IPS-18c (cell line): ENCODE results near the gene DHRS4.
"Not testable (repeated sequence)": the region's sequence is repeated elsewhere in the genome, so short reads cannot be mapped to it uniquely, and the experiment has no call there.

Experiments used
- H3K4me3 ChIP-seq: 2 replicates; pipeline ENCODE4 v1.7.0; 2013; ENCODE audit warnings: low read depth, mild to moderate bottlenecking, low read length, moderate library complexity; ENCODE audit not compliant: insufficient read depth
- H3K9me3 ChIP-seq: one replicate; pipeline ENCODE4 v1.6.1; 2013; ENCODE audit warnings: mild to moderate bottlenecking, low read length, moderate library complexity; ENCODE audit not compliant: control insufficient read depth, insufficient read depth

DHRS4 gene

DNA sequence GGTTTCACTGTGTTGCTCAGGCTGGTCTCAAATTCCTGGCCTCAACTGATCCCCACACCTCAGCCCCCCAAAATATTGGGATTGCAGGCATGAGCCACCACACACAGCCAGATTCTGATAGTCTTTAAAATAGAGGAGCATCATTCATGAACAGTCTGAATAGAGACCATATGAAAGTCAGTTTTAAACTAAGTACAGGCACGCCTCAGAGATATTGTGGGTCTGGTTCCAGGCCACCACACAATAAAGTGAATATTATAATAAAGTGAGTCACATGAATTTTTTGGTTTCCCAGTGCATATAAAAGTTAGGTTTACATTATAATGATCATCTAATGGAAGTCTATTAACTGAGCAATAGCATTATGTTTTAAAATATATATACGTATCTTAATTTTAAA is 8.1 kb downstream of the DHRS4 start:
- not testable (repeated sequence) for H3K9me3 ChIP-seq, H3K4me3 ChIP-seq

DNA sequence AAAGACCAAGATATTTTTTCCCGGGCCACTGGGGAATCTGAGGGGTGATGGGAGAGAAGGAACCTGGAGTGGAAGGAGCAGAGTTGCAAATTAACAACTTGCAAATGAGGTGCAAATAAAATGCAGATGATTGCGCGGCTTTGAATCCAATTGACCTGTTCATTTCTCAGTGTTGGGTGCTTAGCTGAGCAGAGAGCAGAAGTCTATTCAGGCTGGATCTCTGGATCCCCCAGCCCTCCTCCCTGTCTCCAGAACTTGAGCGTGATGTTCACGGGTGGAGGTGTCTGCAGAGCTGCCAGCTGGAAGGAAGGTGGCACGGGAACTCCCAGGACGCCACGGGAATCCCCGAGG is 15.5 kb downstream of the DHRS4 start:
- not testable (repeated sequence) for H3K9me3 ChIP-seq, H3K4me3 ChIP-seq

DNA sequence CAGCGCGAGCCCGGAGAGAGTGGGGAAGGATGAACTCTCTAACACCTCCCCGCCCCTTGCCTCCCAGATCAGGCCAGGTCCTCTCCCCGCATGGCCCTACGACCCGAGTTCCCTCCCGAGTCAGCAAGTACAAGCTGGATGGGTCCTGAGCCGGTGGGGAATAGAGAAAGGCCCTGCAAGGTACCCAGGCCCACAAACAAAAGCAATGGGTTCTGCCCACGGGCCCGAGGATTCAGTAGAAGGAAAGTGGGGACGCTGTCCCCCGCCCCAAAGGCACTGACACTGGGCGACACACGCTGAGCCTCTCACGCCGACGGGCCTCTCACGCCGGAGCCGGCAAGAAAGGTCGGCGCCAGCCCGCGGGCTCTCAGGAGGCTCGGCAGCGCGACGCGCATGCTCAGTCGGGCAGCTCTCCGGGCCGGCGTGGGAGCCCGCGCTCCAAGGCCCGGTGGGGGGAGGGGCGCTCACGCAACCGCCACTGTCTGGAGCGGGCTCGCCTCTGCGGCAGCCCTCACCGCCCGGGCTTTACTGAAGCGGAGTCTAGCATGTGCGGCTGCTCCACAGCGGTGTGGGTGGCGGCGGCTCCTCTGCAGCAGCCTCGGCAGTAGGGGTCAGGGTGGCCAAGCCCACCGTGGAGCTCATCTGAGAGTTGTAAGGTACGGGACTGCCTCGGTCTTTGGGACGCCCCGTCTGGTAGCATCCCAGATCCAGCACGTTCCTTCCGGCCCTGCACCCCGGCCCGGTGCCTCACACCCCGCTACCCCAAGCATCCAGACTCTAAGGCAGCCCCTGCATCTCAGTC is 16.1 kb downstream of the DHRS4 start:
- not testable (repeated sequence) for H3K9me3 ChIP-seq, H3K4me3 ChIP-seq

DNA sequence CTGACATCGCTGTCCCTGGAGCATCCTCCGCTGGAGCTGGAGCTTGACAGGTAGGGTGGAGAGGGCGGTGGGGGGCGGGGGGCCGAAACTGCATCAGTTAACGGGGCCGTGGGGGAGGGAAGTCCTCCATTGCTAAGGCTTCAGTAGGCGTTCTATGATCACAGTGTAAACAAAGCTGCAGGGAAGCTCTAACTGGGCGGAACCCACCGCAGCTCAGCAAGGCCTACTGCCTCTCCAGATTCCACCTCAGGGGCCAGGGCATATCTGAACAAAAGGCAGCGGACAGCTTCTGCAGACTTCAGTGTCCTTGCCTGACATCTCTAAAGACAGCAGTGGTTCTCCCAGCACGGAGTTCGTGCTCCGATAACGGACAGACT is 16.7 kb downstream of the DHRS4 start:
- not testable (repeated sequence) for H3K4me3 ChIP-seq, H3K9me3 ChIP-seq

DNA sequence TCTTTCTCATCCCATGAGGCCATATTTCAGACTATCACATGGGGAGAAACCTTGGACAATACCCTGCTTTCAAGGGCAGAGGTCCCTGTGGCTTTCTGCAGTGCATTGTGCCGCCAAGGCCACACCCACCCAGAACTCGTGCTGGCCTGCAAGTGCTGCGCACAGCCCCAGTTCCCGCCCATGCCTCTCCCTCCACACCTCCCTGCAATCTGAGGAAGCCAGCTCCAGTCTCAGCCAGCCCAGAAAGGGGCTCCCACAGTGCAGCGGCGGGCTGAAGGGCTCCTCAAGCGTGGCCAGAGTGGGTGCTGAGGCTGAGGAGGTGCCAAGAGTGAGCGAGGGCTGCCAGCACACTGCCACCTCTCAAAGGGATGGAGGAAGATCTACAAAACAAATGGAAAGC is 19.6 kb downstream of the DHRS4 start:
- H3K9me3 ChIP-seq, H3K4me3 ChIP-seq: not testable (repeated sequence)

DNA sequence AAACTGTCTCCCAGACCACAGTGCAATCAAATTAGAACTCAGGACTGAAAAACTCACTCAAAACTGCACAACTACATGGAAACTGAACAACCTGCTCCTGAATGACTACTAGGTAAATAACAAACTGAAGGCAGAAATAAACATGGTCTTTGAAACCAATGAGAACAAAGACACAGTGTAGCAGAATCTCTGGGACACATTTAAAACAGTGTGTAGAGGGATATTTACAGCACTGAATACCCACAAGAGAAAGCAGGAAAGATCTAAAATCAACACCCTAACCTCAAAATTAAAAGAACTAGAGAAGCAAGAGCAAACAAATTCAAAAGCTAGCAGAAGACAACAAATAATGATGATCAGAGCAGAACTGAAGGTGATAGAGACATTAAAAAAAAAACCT is 20.5 kb downstream of the DHRS4 start:
- not testable (repeated sequence) for H3K9me3 ChIP-seq, H3K4me3 ChIP-seq

DNA sequence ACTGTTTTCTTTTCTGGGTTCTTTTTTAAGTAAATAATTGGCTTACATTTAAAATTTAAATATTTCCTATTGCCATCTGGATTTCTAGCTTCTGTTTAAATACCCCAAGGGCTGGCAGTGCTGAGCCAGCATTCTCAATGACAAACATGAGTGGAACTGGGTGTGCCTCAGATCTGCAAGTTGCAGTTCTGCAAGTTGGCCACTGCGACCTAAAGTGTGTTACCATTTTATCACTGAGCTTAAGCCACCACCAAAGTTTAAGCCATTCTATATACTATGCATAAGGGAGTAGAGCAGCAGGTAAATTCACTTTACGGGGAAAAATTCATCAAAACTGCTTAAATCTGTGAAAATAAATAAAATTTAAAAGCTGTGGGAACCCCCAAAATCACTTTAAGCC is 23.6 kb downstream of the DHRS4 start:
- H3K9me3 ChIP-seq, H3K4me3 ChIP-seq: not testable (repeated sequence)

DNA sequence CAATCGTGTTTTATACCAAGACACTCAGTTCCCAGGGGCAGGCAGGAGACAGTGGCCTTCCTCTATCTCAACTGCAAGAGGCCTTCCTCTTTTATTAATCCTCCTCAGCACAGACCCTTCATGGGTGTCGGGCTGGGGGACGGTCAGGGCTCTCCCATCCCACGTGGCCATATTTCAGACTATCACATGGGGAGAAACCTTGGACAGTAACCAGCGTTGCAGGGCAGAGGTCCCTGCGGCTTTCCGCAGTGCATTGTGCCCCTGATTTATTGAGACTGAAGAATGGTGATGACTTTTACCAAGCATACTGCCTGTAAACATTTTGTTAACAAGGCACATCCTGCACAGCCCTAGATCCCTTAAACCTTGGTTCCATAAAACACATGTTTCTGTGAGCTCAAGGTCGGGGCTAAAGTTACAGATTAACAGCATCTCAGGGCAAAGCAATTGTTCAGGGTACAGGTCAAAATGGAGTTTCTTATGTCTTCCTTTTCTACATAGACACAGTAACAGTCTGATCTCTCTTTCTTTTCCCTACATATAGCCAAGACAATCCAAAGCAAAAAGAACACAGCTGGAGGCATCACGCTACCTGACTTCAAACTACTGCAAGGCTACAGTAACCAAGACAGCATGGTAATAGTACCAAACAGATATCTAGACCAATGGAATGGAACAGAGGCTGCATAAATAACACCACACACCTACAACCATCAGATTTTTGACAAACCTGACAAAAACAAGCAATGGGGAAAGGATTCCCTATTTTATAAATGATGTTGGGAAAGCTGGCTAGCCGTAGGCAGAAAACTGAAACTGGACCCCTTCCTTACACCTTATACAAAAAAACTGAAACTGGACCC is 28.6 kb downstream of the DHRS4 start:
- not testable (repeated sequence) for H3K4me3 ChIP-seq, H3K9me3 ChIP-seq

DNA sequence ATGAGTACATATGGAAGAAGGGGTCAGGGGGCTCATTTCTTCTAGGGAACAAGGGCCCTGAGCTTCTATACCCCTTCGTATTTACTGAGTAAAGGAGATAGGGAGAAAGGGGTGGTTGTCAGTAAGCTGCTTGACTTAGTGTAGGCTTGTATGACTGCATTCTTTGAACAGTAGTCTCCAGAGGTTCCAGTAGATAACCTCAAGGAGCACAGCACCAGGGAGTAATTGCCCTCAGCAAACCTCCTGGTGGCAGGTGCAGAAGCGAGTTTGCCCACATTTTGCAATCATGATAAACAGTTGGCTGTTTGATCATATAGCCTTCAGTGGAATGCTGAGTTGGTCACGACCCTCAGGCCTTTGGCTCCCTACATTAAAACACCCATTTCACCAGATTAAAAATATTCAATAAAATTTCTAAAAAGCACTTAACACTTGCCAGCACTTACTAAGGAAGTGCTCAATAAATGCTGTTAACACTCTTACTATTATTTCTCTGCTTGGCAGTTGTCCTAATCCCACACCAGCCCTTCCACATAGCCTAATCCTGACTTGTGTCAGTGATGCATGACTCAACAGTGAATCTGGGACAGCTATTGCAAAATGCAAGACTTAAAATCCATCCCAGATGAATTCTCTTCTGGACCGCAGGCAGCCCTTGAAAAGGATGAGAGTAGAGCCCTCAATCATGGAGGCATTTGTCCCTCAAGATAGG is 31.5 kb downstream of the DHRS4 start:
- H3K4me3 ChIP-seq = no peak overlapping the region
- no peaks in the 10 kb centered on the region for H3K9me3 ChIP-seq

DNA sequence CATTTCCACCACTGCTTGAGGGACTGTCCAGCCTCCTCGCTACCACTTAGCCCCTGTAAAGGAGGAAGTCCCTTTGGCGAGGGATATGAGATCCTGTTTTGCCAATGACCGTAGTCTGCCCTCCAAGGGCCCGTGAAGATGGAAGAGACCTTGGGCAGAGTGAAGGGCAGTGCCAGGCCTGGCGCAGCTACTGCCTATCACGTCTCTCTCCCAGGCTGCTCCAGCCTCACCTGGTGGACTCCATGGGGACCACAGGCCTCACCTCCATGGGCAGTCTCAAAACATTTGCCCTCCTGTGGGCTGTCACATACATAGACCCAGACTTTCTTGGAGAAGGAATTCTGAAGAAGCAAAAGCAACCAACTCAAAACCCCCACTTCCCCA is 34.6 kb downstream of the DHRS4 start:
- H3K4me3 ChIP-seq, H3K9me3 ChIP-seq: not testable (repeated sequence)

DNA sequence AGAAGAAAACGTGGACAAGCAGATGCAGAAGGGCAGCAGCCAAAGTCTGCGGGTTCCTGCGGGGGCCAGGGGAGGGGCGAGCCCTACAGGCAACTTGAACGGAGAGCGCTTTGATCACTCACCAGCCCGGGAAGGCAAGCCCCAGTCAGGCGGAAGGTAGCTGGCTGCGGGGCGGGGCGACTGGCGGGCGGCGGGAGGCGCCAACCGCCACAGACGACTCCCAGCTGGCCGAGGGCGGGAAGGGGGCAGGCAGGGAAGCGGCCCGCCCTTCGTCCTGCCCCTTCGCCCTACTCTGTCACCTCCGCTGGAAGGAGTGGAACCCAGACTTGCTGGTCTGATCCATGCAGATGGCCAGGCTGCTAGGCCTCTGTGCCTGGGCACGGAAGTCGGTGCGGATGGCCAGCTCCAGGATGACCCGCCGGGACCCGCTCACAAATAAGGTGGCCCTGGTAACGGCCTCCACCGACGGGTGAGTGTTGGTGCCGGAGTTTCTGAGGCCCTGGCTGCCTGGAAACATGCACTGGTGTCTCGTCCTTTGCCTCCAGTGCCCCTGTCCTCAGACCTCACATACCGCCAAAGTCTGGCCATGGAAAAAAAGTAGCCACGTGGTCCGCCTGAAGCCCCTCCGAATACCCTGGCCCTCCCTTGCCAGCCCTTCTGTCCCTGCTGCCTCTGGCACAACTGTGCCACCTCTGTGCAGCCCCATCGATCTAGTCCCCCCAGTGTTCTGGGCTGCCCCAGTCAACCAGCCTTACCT is 35.2 kb downstream of the DHRS4 start, which contains the start of gene DHRS4L2:
Gene DHRS4L2, plus strand, starts transcription at position 323 of the 757 bp plus-strand sequence. Its CDS starts 19 bp downstream, at position 342.
- not testable (repeated sequence) for H3K9me3 ChIP-seq, H3K4me3 ChIP-seq

DNA sequence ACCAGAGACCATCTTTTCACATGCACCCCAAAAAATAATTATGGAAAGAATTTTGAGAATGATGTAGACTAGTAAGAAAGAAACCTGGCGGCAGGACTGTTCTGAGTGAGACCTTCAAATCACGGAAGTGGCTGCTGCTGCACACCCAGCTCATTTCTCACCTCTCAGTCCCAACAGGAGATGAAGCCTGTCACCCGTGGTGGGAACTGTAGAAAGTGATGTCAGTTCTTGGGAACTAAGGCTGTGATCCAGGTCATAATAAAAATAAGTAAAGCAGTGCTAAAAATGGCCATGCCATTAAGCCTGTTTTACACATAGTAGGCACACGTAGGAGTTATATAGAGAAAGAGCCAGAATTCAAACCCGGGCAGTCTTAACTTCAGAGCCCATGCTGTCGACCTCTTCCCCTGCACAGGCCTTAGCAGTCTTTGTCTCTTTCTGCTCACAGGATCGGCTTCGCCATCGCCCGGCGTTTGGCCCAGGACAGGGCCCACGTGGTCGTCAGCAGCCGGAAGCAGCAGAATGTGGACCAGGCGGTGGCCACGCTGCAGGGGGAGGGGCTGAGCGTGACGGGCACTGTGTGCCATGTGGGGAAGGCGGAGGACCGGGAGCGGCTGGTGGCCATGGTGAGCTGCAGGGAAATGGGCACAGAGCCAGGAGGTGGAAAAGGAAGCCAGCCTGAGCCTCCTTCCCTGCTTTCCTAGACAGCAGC is 36.3 kb downstream of the DHRS4 start:
- H3K4me3 ChIP-seq, H3K9me3 ChIP-seq: not testable (repeated sequence)

DNA sequence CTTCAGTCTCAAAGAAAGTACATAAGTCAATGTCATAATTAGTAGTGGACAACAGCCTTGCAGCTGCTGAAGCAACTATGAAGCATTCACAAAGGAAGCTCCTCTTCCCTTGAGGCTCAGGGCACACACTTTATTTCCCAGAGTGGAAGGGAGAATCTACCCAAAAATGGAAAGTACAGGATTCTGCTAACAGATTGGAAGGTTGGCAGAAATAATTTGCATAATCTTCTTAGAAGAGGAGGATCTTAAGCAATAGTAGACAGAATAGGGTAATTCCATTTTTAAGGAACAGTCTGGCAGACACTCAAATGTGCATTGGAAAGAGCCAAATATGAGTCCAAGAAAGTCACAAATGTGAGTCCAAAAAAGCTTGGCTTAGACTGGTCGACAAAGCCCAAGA is 37.4 kb downstream of the DHRS4 start:
- H3K4me3 ChIP-seq, H3K9me3 ChIP-seq: not testable (repeated sequence)

DNA sequence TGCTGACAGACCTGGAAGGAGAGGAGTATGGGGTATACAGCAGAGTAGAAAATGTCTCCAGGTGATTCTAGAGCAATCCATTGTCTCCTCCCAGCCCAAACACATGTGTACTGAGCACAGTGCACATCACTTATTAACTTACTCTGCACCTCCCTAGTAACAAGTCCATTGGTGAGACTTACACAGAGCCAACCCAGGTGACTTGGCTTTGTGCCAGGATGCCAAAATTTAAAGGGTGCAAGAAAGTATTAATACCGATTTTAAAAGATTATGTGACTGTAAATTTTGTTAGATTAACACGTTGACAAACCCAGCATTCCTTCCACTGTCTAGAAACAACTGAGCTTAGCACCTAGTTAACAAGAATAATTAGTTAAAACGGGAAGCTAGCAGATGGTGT is 39.5 kb downstream of the DHRS4 start:
- not testable (repeated sequence) for H3K4me3 ChIP-seq, H3K9me3 ChIP-seq

DNA sequence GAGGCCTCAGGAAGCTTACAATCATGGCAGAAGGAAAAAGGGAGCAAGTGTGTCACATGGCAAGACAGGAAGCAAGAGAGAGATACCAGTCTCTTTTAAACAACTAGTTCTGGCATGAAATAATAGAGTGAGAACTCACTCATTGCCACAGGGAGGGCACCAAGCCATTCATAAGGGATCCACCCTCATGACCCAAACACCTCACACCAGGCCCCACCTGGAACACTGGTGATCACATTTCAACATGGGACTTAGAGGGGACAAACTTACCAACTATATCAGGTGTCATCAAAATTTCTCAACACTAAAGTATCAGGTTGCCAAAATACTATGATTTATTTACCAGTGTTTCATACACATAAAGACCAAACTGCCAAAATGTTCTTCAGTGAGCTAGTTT is 42.4 kb downstream of the DHRS4 start:
- not testable (repeated sequence) for H3K9me3 ChIP-seq, H3K4me3 ChIP-seq

DNA sequence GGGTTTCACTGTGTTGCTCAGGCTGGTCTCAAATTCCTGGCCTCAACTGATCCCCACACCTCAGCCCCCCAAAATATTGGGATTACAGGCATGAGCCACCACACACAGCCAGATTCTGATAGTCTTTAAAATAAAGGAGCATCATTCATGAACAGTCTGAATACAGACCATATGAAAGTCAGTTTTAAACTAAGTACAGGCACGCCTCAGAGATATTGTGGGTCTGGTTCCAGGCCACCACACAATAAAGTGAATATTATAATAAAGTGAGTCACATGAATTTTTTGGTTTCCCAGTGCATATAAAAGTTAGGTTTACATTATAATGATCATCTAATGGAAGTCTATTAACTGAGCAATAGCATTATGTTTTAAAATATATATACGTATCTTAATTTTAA is 43.3 kb downstream of the DHRS4 start:
- not testable (repeated sequence) for H3K4me3 ChIP-seq, H3K9me3 ChIP-seq

DNA sequence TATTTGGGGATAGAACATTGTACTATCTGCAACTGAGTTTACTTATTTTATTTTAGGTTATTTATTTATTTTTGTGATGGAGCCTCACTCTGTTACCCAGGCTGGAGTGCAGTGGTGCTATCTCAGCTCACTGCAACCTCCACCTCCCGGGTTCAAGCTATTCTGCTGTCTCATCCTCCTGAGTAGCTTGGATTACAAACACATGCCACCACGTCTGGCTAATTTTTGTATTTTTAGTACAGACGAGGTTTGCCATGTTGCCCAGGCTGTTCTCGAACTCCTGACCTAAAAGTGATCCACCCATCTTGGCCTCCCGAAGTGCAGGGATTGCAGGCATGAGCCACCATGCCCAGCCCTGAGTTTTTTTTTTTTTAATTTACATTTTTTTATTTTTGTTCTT is 46.1 kb downstream of the DHRS4 start:
- H3K9me3 ChIP-seq, H3K4me3 ChIP-seq: not testable (repeated sequence)
